HepG2 (cell line): ENCODE measurements around the gene TMEM50B. TPM values are rescaled to one million over a fixed set of nuclear protein-coding genes. Genes with fewer than 3 reads are reported as not detected.
"Not testable (repeated sequence)": the region's sequence is repeated elsewhere in the genome, so short reads cannot be mapped to it uniquely, and the experiment has no call there.

Experiments
- ATAC-seq: fragments of 200-7000 bp; cut with Tn5 transposase; 3 replicates; pipeline ENCODE4 v1.9.1; 2020; ENCODE audit warnings: mild to moderate bottlenecking, moderate library complexity
- BruUV-seq: library from RNA; stranded (reverse); fragments of 400-500 nt; replicated peaks from 2 replicates; lab custom pipeline; 2021; lab: Mats Ljungman, UMichigan
- CTCF ChIA-PET: fragments of 300-600 bp; formaldehyde crosslinking; extraction: SDS; loops from one replicate; lab custom pipeline; 2021; ENCODE audit warnings: low total read pairs, inconsistent platforms, low intra/inter-chr PET ratio; lab: Yijun Ruan, JAX
- POLR2A ChIA-PET: fragments of 350-600 bp; sonication (Branson Sonifier 250); formaldehyde crosslinking; loops from one replicate; lab custom pipeline; 2020; ENCODE audit warnings: antibody characterized with exemption, inconsistent platforms; lab: Yijun Ruan, JAX
- DNase-seq: peaks from one replicate; pipeline ENCODE4 v3.0.0-alpha.2; 2015; ENCODE audit warnings: low spot score
- FAIRE-seq: peaks from 3 replicates; lab custom pipeline; 2011; peaks lifted over from hg19 to GRCh38; lab: Jason Lieb, UNC
- H2AFZ ChIP-seq: one replicate; pipeline ENCODE4 v1.6.1; 2011; ENCODE audit warnings: low read length, inconsistent platforms
- H3K27ac ChIP-seq: fragments of 300-600 bp; 3 replicates; pipeline ENCODE4 v1.8.0; 2011; ENCODE audit warnings: mixed run types, mild to moderate bottlenecking, mixed read lengths, low read length, inconsistent platforms; ENCODE audit not compliant: insufficient read depth; ENCODE audit errors: extremely low read length
- H3K27me3 ChIP-seq, 2 experiments: fragments of 200-600 bp in 1 of 2; 2 replicates in 1 of 2; 3 replicates in 1 of 2; pipeline versions ENCODE4 v1.6.0 to v1.8.0; 2011; ENCODE audit warnings: low read length in 2 of 2, mild to moderate bottlenecking in 2 of 2, moderate library complexity in 2 of 2, inconsistent platforms in 1 of 2; ENCODE audit not compliant: insufficient read depth in 2 of 2, control insufficient read depth in 1 of 2
- H3K36me3 ChIP-seq, 2 experiments: fragments of 200-600 bp in 1 of 2; replicated peaks in 1 of 2; 2 replicates in 1 of 2; 3 replicates in 1 of 2; pipeline versions ENCODE4 v1.5.1 to v1.8.0; 2011; ENCODE audit warnings: low read length in 2 of 2, inconsistent platforms in 1 of 2; ENCODE audit not compliant: insufficient read depth in 2 of 2, control insufficient read depth in 1 of 2
- H3K4me1 ChIP-seq: 2 replicates; pipeline ENCODE4 v1.5.1; 2012; ENCODE audit warnings: low read length, inconsistent platforms; ENCODE audit not compliant: insufficient read depth
- H3K4me2 ChIP-seq: 2 replicates; pipeline ENCODE4 v1.6.0; 2011; ENCODE audit warnings: low read depth, low read length, inconsistent platforms
- H3K4me3 ChIP-seq, 3 experiments: fragments of 200-600 bp in 1 of 3; sonication (generic), shearing (Covaris generic) in 1 of 3; replicated peaks in 1 of 3; 2 replicates each; pipeline ENCODE4 v1.5.1; 2011 to 2016; ENCODE audit warnings: low read length in 3 of 3, inconsistent platforms in 2 of 3, low read depth in 2 of 3, mild to moderate bottlenecking in 2 of 3, control low read depth in 1 of 3, mixed read lengths in 1 of 3; ENCODE audit not compliant: insufficient read depth in 1 of 3
- H3K79me2 ChIP-seq: one replicate; pipeline ENCODE4 v1.6.1; 2011; ENCODE audit warnings: low read length, inconsistent platforms; ENCODE audit not compliant: insufficient read depth
- H3K9ac ChIP-seq: 2 replicates; pipeline ENCODE4 v1.6.0; 2011; ENCODE audit warnings: mild to moderate bottlenecking, low read depth, low read length, inconsistent platforms; ENCODE audit not compliant: insufficient read depth
- H3K9me3 ChIP-seq: 2 replicates; pipeline ENCODE4 v1.5.1; 2012; ENCODE audit warnings: mild to moderate bottlenecking, low read length
- H4K20me1 ChIP-seq: 2 replicates; pipeline ENCODE4 v1.6.0; 2011; ENCODE audit warnings: inconsistent platforms, mild to moderate bottlenecking, low read length, moderate library complexity; ENCODE audit not compliant: insufficient read depth
- ZNF670 ChIP-seq: sonication (generic); formaldehyde crosslinking; IDR thresholded peaks from 2 replicates; pipeline ENCODE4 v1.8.0; 2022; ENCODE audit warnings: mild to moderate bottlenecking, missing genetic modification reagents, borderline replicate concordance
- ZNF703 ChIP-seq: sonication (generic); formaldehyde crosslinking; IDR thresholded peaks from 2 replicates; pipeline ENCODE4 v1.5.1; 2020; ENCODE audit warnings: missing genetic modification reagents, mild to moderate bottlenecking, moderate library complexity, borderline replicate concordance
- WGBS: methylation state at CpG from one replicate; pipeline ENCODE4 v1.1.6; 2017; ENCODE audit warnings: low lambda C conversion rate; 5-methylcytosine and 5-hydroxymethylcytosine counted together
- in situ Hi-C: cut with HindIII; loops from 2 replicates; pipeline ENCODE4 v1.10.0; 2017; ENCODE audit warnings: low pct_unique_long_range_greater_than_20kb; ENCODE audit not compliant: extremely low pct_ligation_motif_present
- intact Hi-C: fragments of 100-400 bp; cut with micrococcal nuclease; formaldehyde crosslinking; loops from one replicate; pipeline ENCODE4 v1.10.0; 2022; ENCODE audit not compliant: unreplicated experiment
- polyA plus RNA-seq, 8 experiments: library from polyadenylated mRNA; depleted of rRNA in 3 of 8; stranded (reverse) in 7 of 8; unstranded in 1 of 8; fragments of >200 nt; fragmentation: Illumina TruSeq in 4 of 8; extraction: Trizol in 4 of 8; gene quantifications; 2 replicates each; pipeline versions ENCODE4 v1.2.1 to v1.2.3, GENCODE V29; 2011 to 2016; ENCODE audit warnings: low read depth in 4 of 8, missing spikeins in 1 of 8, mixed read lengths in 1 of 8; ENCODE audit not compliant: insufficient read depth in 1 of 8
- total RNA-seq, 5 experiments: library from RNA; depleted of rRNA; stranded (reverse); fragments of >200 nt; fragmentation: Illumina TruSeq; extraction: Trizol; gene quantifications; 2 replicates each; pipeline ENCODE4 v1.2.3, GENCODE V29; 2016; ENCODE audit warnings: low read depth in 1 of 5
- TF ChIP-seq, protein P1 (sequence below): sonication (generic); formaldehyde crosslinking; IDR thresholded peaks from 2 replicates; pipeline ENCODE4 v1.9.0; 2022; ENCODE audit warnings: low read depth, missing genetic modification reagents
- TF ChIP-seq, protein P2 (sequence below): sonication (generic); formaldehyde crosslinking; IDR thresholded peaks from 2 replicates; pipeline ENCODE4 v1.5.0; 2020; ENCODE audit warnings: missing genetic modification reagents

The TMEM50B gene
- total and polyA plus RNA-seq, 2 of the 13 experiments (the other 11 are each of a cell fraction or from before 2014, with no cell fraction given) = 29.9 to 46.3 TPM

DNA sequence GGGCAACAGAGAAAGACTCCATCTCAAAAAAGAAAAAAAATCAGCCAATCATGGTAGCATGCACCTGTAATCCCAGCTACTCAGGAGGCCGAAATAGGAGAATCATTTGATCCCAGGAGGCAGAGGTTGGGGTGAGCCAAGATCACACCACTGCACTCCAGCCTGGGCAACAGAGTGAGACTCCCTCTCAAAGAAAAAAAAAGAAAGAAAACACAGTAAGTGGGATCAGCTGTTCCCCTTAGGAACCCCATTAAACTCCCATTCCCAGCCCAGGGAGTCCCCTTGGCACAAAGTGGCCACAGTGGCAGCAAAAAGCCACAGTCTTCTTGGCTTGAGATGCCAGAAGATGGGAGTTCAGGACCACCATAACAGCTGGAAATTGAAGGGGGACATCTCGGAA, 9.1 kb downstream of the TMEM50B start (continued):
- TF ChIP-seq, protein P1, sequence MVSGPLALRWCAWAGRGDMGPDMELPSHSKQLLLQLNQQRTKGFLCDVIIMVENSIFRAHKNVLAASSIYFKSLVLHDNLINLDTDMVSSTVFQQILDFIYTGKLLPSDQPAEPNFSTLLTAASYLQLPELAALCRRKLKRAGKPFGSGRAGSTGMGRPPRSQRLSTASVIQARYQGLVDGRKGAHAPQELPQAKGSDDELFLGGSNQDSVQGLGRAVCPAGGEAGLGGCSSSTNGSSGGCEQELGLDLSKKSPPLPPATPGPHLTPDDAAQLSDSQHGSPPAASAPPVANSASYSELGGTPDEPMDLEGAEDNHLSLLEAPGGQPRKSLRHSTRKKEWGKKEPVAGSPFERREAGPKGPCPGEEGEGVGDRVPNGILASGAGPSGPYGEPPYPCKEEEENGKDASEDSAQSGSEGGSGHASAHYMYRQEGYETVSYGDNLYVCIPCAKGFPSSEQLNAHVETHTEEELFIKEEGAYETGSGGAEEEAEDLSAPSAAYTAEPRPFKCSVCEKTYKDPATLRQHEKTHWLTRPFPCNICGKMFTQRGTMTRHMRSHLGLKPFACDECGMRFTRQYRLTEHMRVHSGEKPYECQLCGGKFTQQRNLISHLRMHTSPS (CRISPR knock-in tag) = no peak

DNA sequence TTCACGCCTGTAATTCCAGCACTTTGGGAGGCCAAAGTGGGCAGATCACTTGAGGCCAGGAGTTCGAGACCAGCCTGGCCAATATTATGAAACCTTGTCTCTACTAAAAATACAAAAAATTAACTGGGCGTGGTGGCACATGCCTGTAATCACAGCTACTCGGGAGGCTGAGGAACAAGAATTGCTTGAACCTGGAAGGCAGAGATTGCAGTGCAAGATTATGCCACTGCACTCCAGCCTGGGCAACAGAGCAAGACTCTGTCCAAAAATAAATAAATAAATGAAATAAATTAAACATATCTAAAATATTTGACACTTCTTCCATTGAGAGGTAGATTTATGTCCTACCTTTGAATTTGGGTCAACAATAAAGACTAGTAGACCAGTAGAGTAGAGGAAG, 10.6 kb downstream of the TMEM50B start:
- H3K9ac ChIP-seq, H3K9me3 ChIP-seq, H3K4me3 ChIP-seq, BruUV-seq, H3K4me1 ChIP-seq, intact Hi-C loops, POLR2A ChIA-PET, FAIRE-seq, DNase-seq, CTCF ChIA-PET, H3K27ac ChIP-seq, H3K27me3 ChIP-seq, H3K36me3 ChIP-seq, H2AFZ ChIP-seq, ATAC-seq, H3K4me2 ChIP-seq, in situ Hi-C loops, H4K20me1 ChIP-seq: not testable (repeated sequence)
- H3K79me2 ChIP-seq = peaks cover 16% of the 10 kb centered on the region
- WGBS = 95% methylated on average over 4 of the region's 4 CpGs

DNA sequence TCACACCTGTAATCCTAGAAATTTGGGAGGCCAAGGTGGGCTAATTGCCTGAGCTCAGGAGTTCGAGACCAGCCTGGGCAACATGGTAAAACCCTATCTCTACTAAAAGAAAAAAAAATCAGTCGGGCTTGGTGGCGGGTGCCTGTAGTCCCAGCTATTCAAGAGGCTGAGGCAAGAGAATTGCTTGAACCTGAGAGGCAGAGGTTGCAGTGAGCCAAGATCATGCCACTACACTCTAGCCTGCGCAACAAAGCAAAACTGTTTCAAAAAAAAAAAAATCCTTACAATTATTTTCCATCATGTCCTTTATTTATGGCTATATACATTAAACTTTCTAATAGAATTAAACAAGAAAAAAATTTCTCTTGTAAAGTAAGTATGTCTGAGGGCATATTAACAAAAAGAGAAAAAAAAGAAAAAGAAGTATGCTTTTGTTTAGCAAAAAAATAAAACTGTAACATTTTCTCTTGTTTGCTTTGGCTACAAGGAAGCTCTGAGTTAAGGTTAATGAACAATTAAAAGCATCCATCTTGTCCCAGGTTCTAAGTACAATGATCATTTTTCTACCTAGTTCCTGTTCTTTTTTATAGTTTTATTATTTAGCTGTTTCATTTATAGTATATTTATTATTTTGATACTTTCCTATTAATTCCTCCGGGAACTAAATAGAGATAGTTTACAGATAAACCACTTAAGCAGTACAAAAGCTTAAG, 18.1 kb downstream of the TMEM50B start:
- no peaks in the 10 kb centered on the region for H3K79me2 ChIP-seq
- CTCF ChIA-PET = no interaction called here
- no peak for FAIRE-seq
- BruUV-seq = no TSS peak
- H3K27me3 ChIP-seq = no peaks in the 10 kb centered on the region
- ATAC-seq = no peak
- intact Hi-C loops = no loop called here
- whole genome bisulfite sequencing = 94% methylated on average over 5 of the region's 5 CpGs
- no peak overlapping the region for H3K4me3 ChIP-seq
- no peaks in the 10 kb centered on the region for H3K4me1 ChIP-seq
- no peak overlapping the region for H3K27ac ChIP-seq
- TF ChIP-seq ZNF703 (CRISPR knock-in tag) = no peak
- TF ChIP-seq, protein P2, sequence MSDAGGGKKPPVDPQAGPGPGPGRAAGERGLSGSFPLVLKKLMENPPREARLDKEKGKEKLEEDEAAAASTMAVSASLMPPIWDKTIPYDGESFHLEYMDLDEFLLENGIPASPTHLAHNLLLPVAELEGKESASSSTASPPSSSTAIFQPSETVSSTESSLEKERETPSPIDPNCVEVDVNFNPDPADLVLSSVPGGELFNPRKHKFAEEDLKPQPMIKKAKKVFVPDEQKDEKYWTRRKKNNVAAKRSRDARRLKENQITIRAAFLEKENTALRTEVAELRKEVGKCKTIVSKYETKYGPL (CRISPR knock-in tag) = no peak
- no peak for TF ChIP-seq ZNF670 (CRISPR knock-in tag)
- TF ChIP-seq, all 625 proteins: peak for 0
- Histone ChIP-seq H4K20me1 (no peaks in the 10 kb centered on the region), H3K9ac (no peak overlapping the region), H3K9me3 (no peaks in the 10 kb centered on the region), H3K4me2 (no peak overlapping the region), H3K36me3 (peaks cover 0 to 14% of the 10 kb centered on the region in 2 experiments; a peak in 3 of 5 replicates), H2AFZ (no peak overlapping the region)
- in situ Hi-C loops = no loop called here
- DNase-seq = no peak
- POLR2A ChIA-PET = interaction anchor here (0.7 to 1.2 kb wide), 2 partner anchors 18 to 110 kb away, joined by 4 read pairs; partner anchors contain the start of gene TMEM50B
